ENCODE measurements around the gene RABGAP1L.

- TF ChIP-seq CTCF (IDR thresholded peaks at IDR 0.05; ENCODE audit: insufficient read depth, low read length, poor library complexity, severe bottlenecking) (no peak), EZH2phosphoT487 (conservative IDR thresholded peaks at IDR 0.05; ENCODE audit: low read length) (no peak)
These were observed 11.8 kb downstream of the RABGAP1L start for GRCh38 chr1:174171073-174171472.
